Parathyroid adenoma (tissue), 2 donors: ENCODE results near the gene ZBTB46.
"Not testable (repeated sequence)": the region's sequence is repeated elsewhere in the genome, so short reads cannot be mapped to it uniquely, and the experiment has no call there.

Source experiments
- H2AFZ ChIP-seq: fragments of 300-600 bp; sonication (generic); one replicate; pipeline ENCODE4 v1.7.0; 2017; ENCODE audit warnings: antibody characterized with exemption, mild to moderate bottlenecking
- H3K27ac ChIP-seq: fragments of 300-600 bp; sonication (generic); one replicate; pipeline ENCODE4 v1.7.0; 2017
- H3K27me3 ChIP-seq: fragments of 300-600 bp; sonication (generic); one replicate; pipeline ENCODE4 v1.7.0; 2017; ENCODE audit warnings: low read length; ENCODE audit not compliant: control insufficient read depth, insufficient read depth
- H3K36me3 ChIP-seq: fragments of 300-600 bp; sonication (generic); one replicate; pipeline ENCODE4 v1.7.0; 2017; ENCODE audit warnings: low read length; ENCODE audit not compliant: control insufficient read depth, insufficient read depth
- H3K4me1 ChIP-seq: fragments of 300-600 bp; sonication (generic); one replicate; pipeline ENCODE4 v1.7.0; 2017; ENCODE audit warnings: control low read depth
- H3K4me2 ChIP-seq: fragments of 300-600 bp; sonication (generic); one replicate; pipeline ENCODE4 v1.7.0; 2017; ENCODE audit warnings: low read length
- H3K4me3 ChIP-seq: fragments of 300-600 bp; sonication (generic); one replicate; pipeline ENCODE4 v1.7.0; 2017; ENCODE audit warnings: low read depth, low read length
- H3K79me2 ChIP-seq: fragments of 300-600 bp; sonication (generic); one replicate; pipeline ENCODE4 v1.7.0; 2017; ENCODE audit warnings: control low read depth
- H3K9ac ChIP-seq: fragments of 300-600 bp; sonication (generic); one replicate; pipeline ENCODE4 v1.7.0; 2017; ENCODE audit warnings: mild to moderate bottlenecking
- H3K9me3 ChIP-seq: fragments of 300-600 bp; sonication (generic); one replicate; pipeline ENCODE4 v1.7.0; 2017; ENCODE audit warnings: low read length; ENCODE audit not compliant: control insufficient read depth
- CTCF ChIP-seq: fragments of 300-600 bp; sonication (generic); IDR thresholded peaks from one replicate; pipeline ENCODE4 v1.7.0; 2017; ENCODE audit warnings: antibody characterized with exemption, mild to moderate bottlenecking
- donor health status: primary hyperparathyroidism.

Gene ZBTB46

GRCh38 chr20:63732118-63733095 lies 98.7 kb downstream of the ZBTB46 start:
- H3K27ac ChIP-seq: no peak overlapping the region
- H3K4me1 ChIP-seq: peaks cover 22% of the 10 kb centered on the region
- H3K79me2 ChIP-seq: peaks cover 41% of the 10 kb centered on the region
- H3K27me3 ChIP-seq: no peaks in the 10 kb centered on the region
- no peaks in the 10 kb centered on the region for H3K9me3 ChIP-seq
- H3K9ac ChIP-seq: no peak overlapping the region
- no peaks in the 10 kb centered on the region for H3K36me3 ChIP-seq
- no peak for TF ChIP-seq CTCF
- H2AFZ ChIP-seq: no peak overlapping the region
- no peak overlapping the region for H3K4me3 ChIP-seq
- no peak overlapping the region for H3K4me2 ChIP-seq

GRCh38 chr20:63731410-63731809 lies 99.7 kb downstream of the ZBTB46 start:
- no peak overlapping the region for H3K4me3 ChIP-seq
- TF ChIP-seq CTCF: no peak
- H3K36me3 ChIP-seq: no peaks in the 10 kb centered on the region
- peaks cover 30% of the 10 kb centered on the region for H3K4me1 ChIP-seq
- no peaks in the 10 kb centered on the region for H3K9me3 ChIP-seq
- peaks cover 46% of the 10 kb centered on the region for H3K79me2 ChIP-seq
- no peaks in the 10 kb centered on the region for H3K27me3 ChIP-seq
- H3K9ac ChIP-seq: no peak overlapping the region
- no peak overlapping the region for H3K27ac ChIP-seq
- H3K4me2 ChIP-seq: no peak overlapping the region
- H2AFZ ChIP-seq: no peak overlapping the region

- not testable (repeated sequence) for H3K4me3 ChIP-seq, H3K27me3 ChIP-seq, H3K4me2 ChIP-seq, H3K9me3 ChIP-seq, H2AFZ ChIP-seq, H3K27ac ChIP-seq, H3K9ac ChIP-seq, H3K36me3 ChIP-seq
- peaks cover 53% of the 10 kb centered on the region for H3K79me2 ChIP-seq
- peaks cover 30% of the 10 kb centered on the region for H3K4me1 ChIP-seq
Observed at GRCh38 chr20:63730189-63730733, 100.8 kb downstream of the ZBTB46 start.

GRCh38 chr20:63722967-63723622 lies 108.0 kb downstream of the ZBTB46 start:
- not testable (repeated sequence) for H3K9ac ChIP-seq, H3K4me3 ChIP-seq, H3K9me3 ChIP-seq, H3K27me3 ChIP-seq, H3K27ac ChIP-seq, H3K4me2 ChIP-seq, H3K36me3 ChIP-seq, H2AFZ ChIP-seq
- Histone ChIP-seq H3K4me1 (peaks cover 14% of the 10 kb centered on the region), H3K79me2 (peaks cover 45% of the 10 kb centered on the region)

GRCh38 chr20:63718996-63719395 lies 112.1 kb downstream of the ZBTB46 start:
- Histone ChIP-seq H3K4me1 (no peaks in the 10 kb centered on the region), H3K9me3 (no peaks in the 10 kb centered on the region), H3K27ac (no peak overlapping the region), H3K27me3 (no peaks in the 10 kb centered on the region), H3K4me2 (no peak overlapping the region), H3K79me2 (peaks cover 48% of the 10 kb centered on the region), H3K36me3 (no peaks in the 10 kb centered on the region), H3K4me3 (no peak overlapping the region), H2AFZ (no peak overlapping the region), H3K9ac (no peak overlapping the region)
- no peak for TF ChIP-seq CTCF
